Left ventricle myocardium inferior (tissue), 1 donor: ENCODE results near the gene MTHFS. TPM values are rescaled to one million over a fixed set of nuclear protein-coding genes. Genes with fewer than 3 reads are reported as not detected.

Experiments used
- DNase-seq: peaks from one replicate; pipeline ENCODE4 v3.0.0-alpha.2; 2020
- H3K27ac ChIP-seq: fragments of 200-600 bp; replicated peaks from 2 replicates; pipeline ENCODE4 v1.8.0; 2021
- H3K27me3 ChIP-seq: fragments of 200-600 bp; 2 replicates; pipeline ENCODE4 v1.8.0; 2021; ENCODE audit warnings: low read depth
- H3K36me3 ChIP-seq: fragments of 200-600 bp; 2 replicates; pipeline ENCODE4 v1.8.0; 2021
- H3K4me1 ChIP-seq: fragments of 200-600 bp; 2 replicates; pipeline ENCODE4 v1.8.0; 2021
- H3K4me3 ChIP-seq: fragments of 200-600 bp; 2 replicates; pipeline ENCODE4 v1.8.0; 2021; ENCODE audit warnings: mild to moderate bottlenecking, moderate library complexity
- H3K9me3 ChIP-seq: fragments of 200-600 bp; replicated peaks from 2 replicates; pipeline ENCODE4 v1.8.0; 2021
- intact Hi-C: fragments of 100-400 bp; cut with micrococcal nuclease; formaldehyde crosslinking; loops from one replicate; pipeline ENCODE4 v1.11.0; 2022
- long read RNA-seq: library from polyadenylated mRNA; unstranded; transcript quantifications from one replicate; pipeline ENCODE4 v2.0.0, GENCODE V29; 2021
- total RNA-seq: library from RNA; stranded (reverse); fragmentation: NEBNext Ultra II Directional; extraction: Animal tissue kit (Norgen Biotek cat#: 25700); gene quantifications from one replicate; pipeline ENCODE4 v1.2.1, GENCODE V29; 2021
- TF ChIP-seq, protein P1 (sequence below): fragments of 200-600 bp; IDR thresholded peaks from 2 replicates; pipeline ENCODE4 v1.8.0; 2021; ENCODE audit warnings: antibody characterized with exemption, mild to moderate bottlenecking, borderline replicate concordance
- donor health status: DM: no; HTN: yes; CAD: no; lungs with severe emphysema.

MTHFS gene
- 21.4 TPM for total RNA-seq
- long read RNA-seq, transcript MTHFS-201 (3 exons, 907 nt): major isoform, 15 of 22 reads
- long read RNA-seq, partial matches to known transcripts: 0 of 22 reads
- long read RNA-seq, other reads (novel, unspliced or antisense): 5 of 22 reads

GRCh38 chr15:79896634-79897379 lies at the start of gene MTHFS:
TSS of gene MTHFS (minus strand) at chr15:79897014. CDS start at chr15:79896988, 26 bp downstream.
- peak within 1 kb of the TSS; percentile 91 for H3K4me3 ChIP-seq
- DNase-seq: peak; percentile 81
- no peaks in the 10 kb centered on the region for H3K9me3 ChIP-seq
- peaks cover 14% of the 10 kb centered on the region for H3K4me1 ChIP-seq
- TF ChIP-seq, protein P1, sequence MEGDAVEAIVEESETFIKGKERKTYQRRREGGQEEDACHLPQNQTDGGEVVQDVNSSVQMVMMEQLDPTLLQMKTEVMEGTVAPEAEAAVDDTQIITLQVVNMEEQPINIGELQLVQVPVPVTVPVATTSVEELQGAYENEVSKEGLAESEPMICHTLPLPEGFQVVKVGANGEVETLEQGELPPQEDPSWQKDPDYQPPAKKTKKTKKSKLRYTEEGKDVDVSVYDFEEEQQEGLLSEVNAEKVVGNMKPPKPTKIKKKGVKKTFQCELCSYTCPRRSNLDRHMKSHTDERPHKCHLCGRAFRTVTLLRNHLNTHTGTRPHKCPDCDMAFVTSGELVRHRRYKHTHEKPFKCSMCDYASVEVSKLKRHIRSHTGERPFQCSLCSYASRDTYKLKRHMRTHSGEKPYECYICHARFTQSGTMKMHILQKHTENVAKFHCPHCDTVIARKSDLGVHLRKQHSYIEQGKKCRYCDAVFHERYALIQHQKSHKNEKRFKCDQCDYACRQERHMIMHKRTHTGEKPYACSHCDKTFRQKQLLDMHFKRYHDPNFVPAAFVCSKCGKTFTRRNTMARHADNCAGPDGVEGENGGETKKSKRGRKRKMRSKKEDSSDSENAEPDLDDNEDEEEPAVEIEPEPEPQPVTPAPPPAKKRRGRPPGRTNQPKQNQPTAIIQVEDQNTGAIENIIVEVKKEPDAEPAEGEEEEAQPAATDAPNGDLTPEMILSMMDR: peak; percentile 57
- H3K27me3 ChIP-seq: no peaks in the 10 kb centered on the region
- H3K27ac ChIP-seq: peak within 1 kb of the TSS; percentile 96
- intact Hi-C loops: no loop called here
- no peaks in the 10 kb centered on the region for H3K36me3 ChIP-seq

DNA sequence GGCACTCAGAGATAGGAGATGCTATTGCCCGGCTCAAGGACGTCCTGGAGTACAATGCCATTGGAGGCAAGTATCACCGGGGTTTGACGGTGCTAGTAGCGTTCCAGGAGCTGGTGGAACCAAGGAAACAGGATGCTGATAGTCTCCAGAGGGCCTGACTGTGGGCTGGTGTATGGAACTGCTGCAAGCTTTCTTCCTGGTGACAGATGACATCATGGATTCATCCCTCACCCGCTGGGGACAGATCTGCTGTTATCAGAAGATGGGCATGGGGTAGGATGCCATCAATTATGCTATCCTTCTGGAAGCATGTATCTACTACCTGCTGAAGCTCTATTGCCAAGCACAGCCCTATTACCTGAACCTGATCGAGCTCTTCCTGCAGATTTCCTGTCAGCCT lies 47.8 kb upstream of the MTHFS start:
- TF ChIP-seq, protein P1: no peak
- Histone ChIP-seq H3K4me3 (no peak overlapping the region), H3K4me1 (no peaks in the 10 kb centered on the region), H3K36me3 (no peaks in the 10 kb centered on the region), H3K9me3 (no peaks in the 10 kb centered on the region), H3K27ac (no peak overlapping the region), H3K27me3 (peaks cover 47% of the 10 kb centered on the region)
- no peak for DNase-seq
- intact Hi-C loops: no loop called here

- no peaks in the 10 kb centered on the region for H3K4me1 ChIP-seq
- peaks cover 50% of the 10 kb centered on the region for H3K27me3 ChIP-seq
- H3K9me3 ChIP-seq: no peaks in the 10 kb centered on the region
- intact Hi-C loops: no loop called here
- TF ChIP-seq, protein P1: no peak
- DNase-seq: no peak
- H3K27ac ChIP-seq: no peak overlapping the region
- no peaks in the 10 kb centered on the region for H3K36me3 ChIP-seq
- H3K4me3 ChIP-seq: no peak overlapping the region
Observed at GRCh38 chr15:79943820-79944219, 47.0 kb upstream of the MTHFS start.

- Histone ChIP-seq H3K9me3 (no peaks in the 10 kb centered on the region), H3K27ac (no peak overlapping the region), H3K4me1 (no peaks in the 10 kb centered on the region), H3K36me3 (no peaks in the 10 kb centered on the region), H3K4me3 (no peak overlapping the region), H3K27me3 (peaks cover 50% of the 10 kb centered on the region)
- intact Hi-C loops: no loop called here
- DNase-seq: no peak
- TF ChIP-seq, protein P1: no peak
Observed at GRCh38 chr15:79942741-79943481, 46.1 kb upstream of the MTHFS start.

GRCh38 chr15:79939399-79939798 lies 42.6 kb upstream of the MTHFS start:
- TF ChIP-seq, protein P1: no peak
- H3K4me1 ChIP-seq: no peaks in the 10 kb centered on the region
- H3K27me3 ChIP-seq: peaks cover 60% of the 10 kb centered on the region
- H3K27ac ChIP-seq: no peak overlapping the region
- no peaks in the 10 kb centered on the region for H3K36me3 ChIP-seq
- DNase-seq: no peak
- intact Hi-C loops: no loop called here
- no peak overlapping the region for H3K4me3 ChIP-seq
- no peaks in the 10 kb centered on the region for H3K9me3 ChIP-seq
